IPS-15b (cell line): Measurements from ENCODE around the gene OFD1.
A peak's percentile ranks its signal among the peaks of the same experiment; 100 is the strongest.

ENCODE experiments used
- H3K27me3 ChIP-seq: one replicate; pipeline ENCODE4 v1.6.1; 2013; ENCODE audit warnings: low read length; ENCODE audit not compliant: control insufficient read depth, insufficient read depth
- H3K36me3 ChIP-seq: one replicate; pipeline ENCODE4 v1.6.1; 2013; ENCODE audit warnings: low read length; ENCODE audit not compliant: control insufficient read depth, insufficient read depth
- H3K4me1 ChIP-seq: one replicate; pipeline ENCODE4 v1.6.1; 2013; ENCODE audit warnings: mild to moderate bottlenecking, low read length; ENCODE audit not compliant: control insufficient read depth, insufficient read depth
- H3K4me3 ChIP-seq: one replicate; pipeline ENCODE4 v1.5.1; 2013; ENCODE audit warnings: low read depth, low read length
- H3K9ac ChIP-seq: one replicate; pipeline ENCODE4 v1.6.1; 2013; ENCODE audit warnings: low read depth, mild to moderate bottlenecking, low read length
- H3K9me3 ChIP-seq: one replicate; pipeline ENCODE4 v1.6.1; 2013; ENCODE audit warnings: mild to moderate bottlenecking, low read length; ENCODE audit not compliant: control insufficient read depth, insufficient read depth

OFD1 gene, protein sequence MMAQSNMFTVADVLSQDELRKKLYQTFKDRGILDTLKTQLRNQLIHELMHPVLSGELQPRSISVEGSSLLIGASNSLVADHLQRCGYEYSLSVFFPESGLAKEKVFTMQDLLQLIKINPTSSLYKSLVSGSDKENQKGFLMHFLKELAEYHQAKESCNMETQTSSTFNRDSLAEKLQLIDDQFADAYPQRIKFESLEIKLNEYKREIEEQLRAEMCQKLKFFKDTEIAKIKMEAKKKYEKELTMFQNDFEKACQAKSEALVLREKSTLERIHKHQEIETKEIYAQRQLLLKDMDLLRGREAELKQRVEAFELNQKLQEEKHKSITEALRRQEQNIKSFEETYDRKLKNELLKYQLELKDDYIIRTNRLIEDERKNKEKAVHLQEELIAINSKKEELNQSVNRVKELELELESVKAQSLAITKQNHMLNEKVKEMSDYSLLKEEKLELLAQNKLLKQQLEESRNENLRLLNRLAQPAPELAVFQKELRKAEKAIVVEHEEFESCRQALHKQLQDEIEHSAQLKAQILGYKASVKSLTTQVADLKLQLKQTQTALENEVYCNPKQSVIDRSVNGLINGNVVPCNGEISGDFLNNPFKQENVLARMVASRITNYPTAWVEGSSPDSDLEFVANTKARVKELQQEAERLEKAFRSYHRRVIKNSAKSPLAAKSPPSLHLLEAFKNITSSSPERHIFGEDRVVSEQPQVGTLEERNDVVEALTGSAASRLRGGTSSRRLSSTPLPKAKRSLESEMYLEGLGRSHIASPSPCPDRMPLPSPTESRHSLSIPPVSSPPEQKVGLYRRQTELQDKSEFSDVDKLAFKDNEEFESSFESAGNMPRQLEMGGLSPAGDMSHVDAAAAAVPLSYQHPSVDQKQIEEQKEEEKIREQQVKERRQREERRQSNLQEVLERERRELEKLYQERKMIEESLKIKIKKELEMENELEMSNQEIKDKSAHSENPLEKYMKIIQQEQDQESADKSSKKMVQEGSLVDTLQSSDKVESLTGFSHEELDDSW

DNA sequence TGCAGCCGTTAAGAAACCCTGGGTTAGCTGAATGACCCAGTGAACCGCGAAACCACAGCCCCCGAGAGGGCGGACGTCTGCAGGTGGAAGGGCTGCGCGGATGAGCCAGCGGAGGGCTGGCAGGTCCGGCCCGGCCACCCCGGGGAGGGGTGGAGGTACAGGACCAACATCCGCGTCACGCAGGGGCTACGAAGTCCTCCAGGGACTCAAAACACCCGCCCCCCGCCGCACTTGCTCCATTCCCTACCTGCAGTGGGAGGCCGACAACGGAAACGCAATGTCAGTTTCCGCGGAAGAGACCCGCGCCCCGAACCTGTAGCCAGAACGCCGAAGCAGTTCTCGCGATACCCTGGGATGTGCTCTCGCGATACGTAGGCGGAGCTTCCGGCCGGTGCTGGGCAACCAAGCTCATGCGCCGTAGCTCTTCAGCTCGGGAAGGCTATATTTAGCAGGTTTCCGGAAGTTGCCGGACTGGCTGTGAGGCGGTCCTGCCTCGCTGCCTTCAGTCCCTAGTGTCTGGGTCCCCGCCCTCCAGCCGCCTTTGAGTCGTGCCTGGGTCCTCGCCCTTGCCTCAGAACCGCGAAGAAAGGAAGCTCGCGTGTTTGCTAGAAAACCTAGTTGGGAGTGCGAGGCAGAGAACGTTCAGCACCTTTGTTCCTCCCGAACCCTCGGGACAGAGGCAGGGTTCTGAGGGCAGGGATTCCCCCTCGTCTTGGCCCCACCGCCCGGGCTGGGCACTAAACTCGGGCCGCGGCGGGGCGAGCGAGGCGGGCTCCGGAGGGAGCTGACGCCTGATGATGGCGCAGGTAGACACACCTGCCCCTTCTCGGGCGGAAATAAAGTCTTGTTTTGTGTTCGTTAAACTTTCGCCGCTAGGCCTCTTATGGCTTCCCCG, at the start of gene OFD1, which contains the start of gene TRAPPC2:
OFD1 (plus strand) TSS at position 471 of the 895 bp plus-strand sequence; CDS start at position 795, 324 bp downstream.
TRAPPC2 (minus strand) TSS at position 343 of the 895 bp plus-strand sequence. CDS start 14,657 bp downstream, outside the sequence.
- H3K36me3 ChIP-seq: no peaks in the 10 kb centered on the region
- H3K4me1 ChIP-seq: peaks cover 8% of the 10 kb centered on the region
- H3K9ac ChIP-seq: peak within 1 kb of the TSS; percentile 88
- no peaks in the 10 kb centered on the region for H3K9me3 ChIP-seq
- H3K27me3 ChIP-seq: no peaks in the 10 kb centered on the region
- H3K4me3 ChIP-seq: peak within 1 kb of the TSS; percentile 72

DNA sequence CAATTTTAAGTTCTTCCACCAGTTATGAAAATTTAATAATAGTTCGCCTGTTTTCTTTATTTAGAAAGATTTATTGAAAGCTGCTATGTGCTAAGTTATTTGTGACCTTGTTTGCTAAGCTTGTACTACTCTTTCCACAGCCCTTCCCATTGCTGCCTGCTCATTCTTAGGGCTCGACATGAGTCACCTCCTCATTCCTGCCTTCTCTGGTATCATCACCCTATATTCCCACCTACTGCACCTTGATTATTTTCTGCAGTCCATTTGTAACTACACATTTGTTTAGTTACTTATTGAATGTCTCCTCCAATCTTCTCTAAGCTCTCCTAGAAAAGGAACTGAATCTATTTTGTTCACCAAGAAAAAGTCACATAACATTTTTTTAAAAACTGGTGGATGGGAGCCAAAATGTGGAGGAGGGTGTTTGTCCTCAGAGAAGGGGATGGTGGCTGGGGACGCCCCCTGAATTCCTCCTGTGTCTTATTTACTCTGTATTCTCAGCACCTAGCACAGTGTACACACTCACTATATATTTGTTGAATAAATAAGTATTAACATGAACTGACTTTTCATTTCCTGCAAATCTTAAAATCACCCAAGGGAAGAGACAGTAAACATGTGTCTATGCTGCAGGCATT, 49.3 kb upstream of the OFD1 start:
- Histone ChIP-seq H3K4me1 (no peaks in the 10 kb centered on the region), H3K9ac (no peak overlapping the region), H3K9me3 (no peaks in the 10 kb centered on the region), H3K4me3 (no peak overlapping the region), H3K36me3 (no peaks in the 10 kb centered on the region), H3K27me3 (peaks cover 15% of the 10 kb centered on the region)

DNA sequence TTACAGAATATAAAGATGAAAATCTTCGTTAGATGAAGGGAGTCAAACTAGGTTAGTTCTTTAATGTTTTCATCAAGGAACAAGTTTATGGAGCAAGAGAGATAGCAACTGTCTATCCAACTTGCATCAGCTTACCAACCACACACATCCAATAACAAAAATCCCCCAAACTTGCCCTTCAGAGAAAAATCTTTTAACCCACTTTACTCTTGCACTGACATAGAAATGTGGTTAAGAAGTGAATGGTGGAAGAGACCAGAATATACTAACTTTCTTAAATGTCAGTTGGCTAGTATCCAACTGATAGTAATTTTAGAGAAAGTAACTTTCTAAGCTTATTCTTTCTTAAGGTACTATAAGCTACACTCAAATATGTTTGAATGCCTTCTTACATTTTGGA, 47.3 kb upstream of the OFD1 start:
- Histone ChIP-seq H3K36me3 (no peaks in the 10 kb centered on the region), H3K4me3 (no peak overlapping the region), H3K27me3 (peaks cover 15% of the 10 kb centered on the region), H3K4me1 (no peaks in the 10 kb centered on the region), H3K9ac (no peak overlapping the region), H3K9me3 (no peaks in the 10 kb centered on the region)

DNA sequence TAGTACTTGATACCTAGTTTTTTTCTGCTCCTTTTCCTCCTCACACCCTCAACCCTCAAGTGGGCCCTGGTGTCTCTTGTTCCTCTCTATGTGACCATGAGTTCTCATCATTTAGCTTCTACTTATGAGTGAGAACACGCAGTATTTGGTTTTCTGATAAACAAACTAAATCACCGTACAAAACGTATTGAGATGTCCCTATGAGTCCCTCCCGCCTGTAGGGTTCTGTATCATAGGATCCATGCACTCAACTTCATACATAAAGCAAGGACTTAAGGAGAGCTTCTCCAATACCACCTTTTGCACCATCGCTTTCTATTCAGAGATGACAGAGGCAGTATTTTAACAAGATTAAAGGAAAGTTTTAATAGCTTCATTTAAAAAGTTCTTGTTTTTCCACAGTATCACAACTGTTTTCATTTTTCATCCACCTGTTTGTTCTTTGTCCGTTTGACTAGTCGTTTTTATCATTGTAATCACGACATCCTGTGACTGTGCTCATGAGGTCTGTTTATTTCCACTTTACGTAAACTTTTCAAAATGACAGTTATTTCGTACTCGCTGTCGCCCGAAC, 46.1 kb upstream of the OFD1 start:
- H3K9ac ChIP-seq: no peak overlapping the region
- no peaks in the 10 kb centered on the region for H3K9me3 ChIP-seq
- peaks cover 9% of the 10 kb centered on the region for H3K4me1 ChIP-seq
- H3K4me3 ChIP-seq: peak overlapping the region; percentile 94
- no peaks in the 10 kb centered on the region for H3K36me3 ChIP-seq
- H3K27me3 ChIP-seq: peaks cover 15% of the 10 kb centered on the region

DNA sequence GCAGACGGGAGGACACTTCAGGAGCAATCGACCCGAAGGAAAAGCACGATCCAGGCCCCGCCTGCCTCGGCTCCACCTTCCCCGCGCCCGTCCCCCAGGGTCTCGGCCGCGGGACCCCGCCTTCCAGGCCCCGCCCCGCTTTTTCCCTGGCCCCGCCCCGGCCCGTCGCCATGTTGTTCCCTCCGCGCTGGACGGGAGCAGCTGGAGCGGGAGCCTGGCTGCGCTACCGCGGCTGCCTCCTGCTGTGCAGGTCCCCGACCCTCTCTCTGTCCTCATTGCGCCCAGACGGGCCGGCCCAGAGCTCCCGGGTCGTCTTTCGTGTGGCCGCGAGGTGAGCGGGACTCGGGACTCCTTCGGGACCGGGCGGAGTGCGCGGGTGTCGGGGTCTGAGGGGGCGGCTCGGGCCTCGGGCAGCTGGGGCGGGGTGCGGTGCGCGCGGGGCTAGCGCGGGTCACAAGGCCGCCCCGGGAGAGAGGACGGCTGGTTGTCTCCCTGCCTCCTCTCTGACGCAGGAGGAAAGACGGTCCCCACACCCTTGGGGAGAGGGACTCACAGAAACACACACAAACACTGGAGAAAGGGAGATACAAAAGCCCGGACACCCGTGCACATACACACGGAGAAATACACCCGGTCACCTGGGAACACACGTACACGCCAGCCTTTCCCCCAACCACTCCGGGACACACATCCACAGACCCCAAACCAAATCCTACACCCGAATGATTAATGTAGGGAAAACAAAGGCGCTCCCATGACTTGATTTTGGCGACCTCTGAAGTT, 45.4 kb upstream of the OFD1 start, which contains the start of gene RAB9A:
RAB9A (plus strand) TSS at position 171 of the 783 bp plus-strand sequence. CDS start 19,619 bp downstream, outside the sequence.
- Histone ChIP-seq H3K36me3 (no peaks in the 10 kb centered on the region), H3K27me3 (peaks cover 15% of the 10 kb centered on the region), H3K4me1 (peaks cover 14% of the 10 kb centered on the region)

DNA sequence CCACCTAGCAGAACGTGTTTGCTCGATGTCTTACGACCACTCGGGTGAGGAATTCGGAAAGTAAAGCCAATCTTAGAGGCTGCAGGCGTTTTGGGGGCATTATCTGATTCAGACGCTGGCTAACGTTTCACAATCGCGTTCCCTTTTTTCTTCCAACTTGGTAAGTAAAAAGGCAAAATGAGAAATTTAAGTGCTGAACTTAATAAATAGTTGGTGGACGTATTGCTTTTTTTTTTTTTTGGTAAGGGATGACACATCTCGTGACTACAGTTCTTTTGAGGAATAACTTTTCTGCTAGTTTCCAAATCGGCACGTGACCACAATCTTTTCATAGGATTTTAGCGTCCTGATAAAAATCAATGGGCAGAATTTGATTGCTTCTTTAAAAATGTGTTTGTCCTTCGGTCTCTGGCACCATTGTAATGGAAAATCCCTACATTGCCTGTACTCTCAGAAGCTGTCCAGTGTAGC, 44.8 kb upstream of the OFD1 start:
- Histone ChIP-seq H3K9me3 (no peaks in the 10 kb centered on the region), H3K9ac (peak overlapping the region; percentile 89), H3K4me3 (peak overlapping the region; percentile 94), H3K36me3 (no peaks in the 10 kb centered on the region), H3K4me1 (peaks cover 20% of the 10 kb centered on the region), H3K27me3 (peaks cover 15% of the 10 kb centered on the region)

More for the DNA sequence above, 45.4 kb upstream of the OFD1 start, which contains the start of gene RAB9A:
- Histone ChIP-seq H3K4me3 (peak within 1 kb of the TSS; percentile 94), H3K9me3 (no peaks in the 10 kb centered on the region), H3K9ac (peak within 1 kb of the TSS; percentile 89)

DNA sequence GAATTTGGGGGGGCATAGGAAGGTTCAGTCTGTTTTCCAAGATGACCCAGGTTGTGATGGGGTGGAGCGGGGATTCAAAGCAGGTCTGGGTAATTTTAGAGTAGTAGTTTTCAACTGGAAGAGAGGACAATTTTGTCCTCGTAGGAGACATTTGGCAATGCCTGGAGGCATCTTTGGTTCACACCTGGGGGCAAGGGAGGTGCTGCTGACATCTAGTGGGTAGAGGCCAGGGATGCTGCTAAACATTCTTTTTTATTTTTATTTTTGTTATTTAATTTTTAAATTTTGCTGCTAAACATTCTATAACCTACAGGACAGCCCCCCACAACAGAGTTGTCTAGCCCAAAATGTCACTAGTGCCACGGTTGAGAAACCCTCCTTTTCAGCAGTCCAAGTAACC, 43.7 kb upstream of the OFD1 start:
- Histone ChIP-seq H3K27me3 (peaks cover 15% of the 10 kb centered on the region), H3K36me3 (no peaks in the 10 kb centered on the region), H3K9me3 (no peaks in the 10 kb centered on the region), H3K4me1 (peaks cover 21% of the 10 kb centered on the region), H3K4me3 (peak overlapping the region; percentile 94), H3K9ac (no peak overlapping the region)

DNA sequence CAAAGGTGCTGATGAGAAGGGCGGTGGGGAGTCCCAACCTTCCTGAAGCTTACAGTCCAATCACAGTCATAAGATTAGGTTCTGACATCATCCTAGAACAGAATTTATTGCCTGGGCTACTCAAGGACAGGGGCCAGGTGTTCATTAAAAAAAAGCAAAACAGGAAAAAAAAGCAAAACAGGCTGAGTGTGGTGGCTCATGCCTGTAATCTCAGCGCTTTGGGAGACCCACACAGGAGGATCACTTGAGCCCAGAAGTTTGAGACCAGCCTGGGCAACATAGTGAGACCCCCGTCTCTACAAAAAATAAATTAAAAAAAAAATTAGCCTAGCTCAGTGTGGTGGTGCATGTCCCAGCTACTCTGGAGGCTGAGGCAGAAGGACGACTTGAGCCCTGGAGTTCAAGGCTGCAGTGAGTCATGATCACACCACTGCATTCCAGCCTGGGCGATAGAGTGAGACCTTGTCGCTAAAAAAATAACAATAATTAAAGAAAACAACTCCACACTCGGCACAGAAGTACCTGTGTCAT, 42.6 kb upstream of the OFD1 start:
- Histone ChIP-seq H3K36me3 (no peaks in the 10 kb centered on the region), H3K9ac (no peak overlapping the region), H3K4me1 (peaks cover 21% of the 10 kb centered on the region), H3K4me3 (no peak overlapping the region), H3K27me3 (peaks cover 15% of the 10 kb centered on the region), H3K9me3 (no peaks in the 10 kb centered on the region)

DNA sequence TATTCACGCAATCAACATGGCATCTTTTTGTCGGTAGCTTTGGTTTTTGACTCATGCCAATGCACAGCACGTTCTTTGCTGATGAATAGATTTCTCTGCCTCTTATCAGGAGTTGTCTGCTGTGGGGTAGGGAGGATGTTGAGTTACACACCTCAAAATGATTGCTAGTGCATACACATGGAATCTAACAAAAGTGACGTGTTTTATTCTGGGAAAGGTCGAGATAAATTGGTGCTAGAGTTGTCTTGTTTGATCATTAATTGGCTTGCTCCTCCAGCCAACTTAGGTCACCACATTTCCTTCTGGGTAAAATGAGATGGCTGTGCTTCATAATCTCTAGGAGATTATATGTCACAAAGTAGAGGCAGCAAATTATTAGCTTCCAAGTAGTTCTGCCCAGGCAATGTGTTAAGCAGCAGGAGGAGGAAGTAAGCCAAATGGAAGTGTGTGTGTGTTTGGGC, 41.7 kb upstream of the OFD1 start:
- H3K27me3 ChIP-seq: peaks cover 9% of the 10 kb centered on the region
- peak overlapping the region; percentile 10 for H3K4me3 ChIP-seq
- H3K36me3 ChIP-seq: no peaks in the 10 kb centered on the region
- no peaks in the 10 kb centered on the region for H3K9me3 ChIP-seq
- H3K4me1 ChIP-seq: peaks cover 21% of the 10 kb centered on the region
- no peak overlapping the region for H3K9ac ChIP-seq
